A673 (cell line): ENCODE results near the gene TRIM27. TPM values are rescaled to one million over a fixed set of nuclear protein-coding genes. Genes with fewer than 3 reads are reported as not detected.

Source experiments
- BruUV-seq: library from RNA; stranded (reverse); fragments of 400-500 nt; replicated peaks from 2 replicates; lab custom pipeline; 2021; lab: Mats Ljungman, UMichigan
- CTCF ChIA-PET: fragments of 300-600 bp; sonication (Branson Sonifier 250); formaldehyde crosslinking; loops from one replicate; lab custom pipeline; 2022; ENCODE audit warnings: antibody characterized with exemption; lab: Charles Lee
- POLR2A ChIA-PET: fragments of 300-600 bp; sonication (Branson Sonifier 250); formaldehyde crosslinking; loops from one replicate; lab custom pipeline; 2022; ENCODE audit warnings: antibody characterized with exemption; ENCODE audit not compliant: low non-redundant PET; lab: Charles Lee
- DNase-seq: peaks from one replicate; pipeline ENCODE4 v3.0.0-alpha.2; 2015; ENCODE audit warnings: low spot score
- H3K27ac ChIP-seq: fragments of 200-600 bp; sonication (generic); 2 replicates; pipeline ENCODE4 v1.5.1; 2016; ENCODE audit warnings: mixed run types, low read depth, mild to moderate bottlenecking, mixed read lengths, antibody characterized with exemption, low read length; ENCODE audit not compliant: poor library complexity, severe bottlenecking
- H3K27me3 ChIP-seq: fragments of 200-600 bp; sonication (generic); replicated peaks from 2 replicates; pipeline ENCODE4 v1.6.1; 2017; ENCODE audit warnings: mixed run types, low read depth, mild to moderate bottlenecking, mixed read lengths, antibody characterized with exemption, low read length; ENCODE audit not compliant: insufficient read depth, poor library complexity
- H3K36me3 ChIP-seq: fragments of 200-600 bp; sonication (generic); 2 replicates; pipeline ENCODE4 v1.6.1; 2016; ENCODE audit warnings: mixed run types, mild to moderate bottlenecking, mixed read lengths, antibody characterized with exemption, low read length; ENCODE audit not compliant: insufficient read depth, poor library complexity, severe bottlenecking
- H3K4me1 ChIP-seq: fragments of 200-600 bp; sonication (generic); 2 replicates; pipeline ENCODE4 v1.6.1; 2017; ENCODE audit warnings: mixed run types, mild to moderate bottlenecking, mixed read lengths, antibody characterized with exemption, low read length; ENCODE audit not compliant: insufficient read depth, poor library complexity, severe bottlenecking
- H3K4me3 ChIP-seq: fragments of 200-600 bp; sonication (generic); 2 replicates; pipeline ENCODE4 v1.5.1; 2016; ENCODE audit warnings: low read depth, mixed run types, mild to moderate bottlenecking, mixed read lengths, low read length; ENCODE audit not compliant: poor library complexity, severe bottlenecking
- H3K9me3 ChIP-seq: fragments of 200-600 bp; sonication (generic); 2 replicates; pipeline ENCODE4 v1.6.1; 2016; ENCODE audit warnings: mixed run types, low read depth, mild to moderate bottlenecking, mixed read lengths, antibody characterized with exemption, low read length; ENCODE audit not compliant: poor library complexity, severe bottlenecking
- CTCF ChIP-seq: fragments of 300-800, 200-600 bp; sonication (generic); conservative IDR thresholded peaks from 2 replicates; pipeline ENCODE4 v1.5.1; 2017; ENCODE audit warnings: low read depth, mild to moderate bottlenecking, antibody characterized with exemption, low read length, moderate library complexity, mixed read lengths
- EZH2 ChIP-seq: fragments of 200-600 bp; sonication (generic); IDR thresholded peaks from 2 replicates; pipeline ENCODE4 v1.6.1; 2017; ENCODE audit warnings: borderline replicate concordance, low read depth, mild to moderate bottlenecking, mixed read lengths, antibody characterized with exemption, low read length; ENCODE audit not compliant: poor library complexity, severe bottlenecking
- intact Hi-C: fragments of 100-400 bp; cut with micrococcal nuclease; formaldehyde crosslinking; loops from one replicate; pipeline ENCODE4 v1.10.0; 2022; ENCODE audit not compliant: unreplicated experiment
- total RNA-seq: library from RNA; stranded (reverse); gene quantifications from 2 replicates; pipeline ENCODE4 v1.2.3, GENCODE V29; 2021

TRIM27 gene
- total RNA-seq, 1 experiment from 2014 or later: 81.1 TPM

GRCh38 chr6:28907394-28907793, 16.4 kb downstream of the TRIM27 start:
- Histone ChIP-seq H3K9me3 (no peaks in the 10 kb centered on the region), H3K4me1 (no peaks in the 10 kb centered on the region), H3K27me3 (no peaks in the 10 kb centered on the region), H3K4me3 (no peak overlapping the region), H3K27ac (no peak overlapping the region), H3K36me3 (peaks cover 89% of the 10 kb centered on the region)
- TF ChIP-seq EZH2: no peak
- TF ChIP-seq CTCF: no peak
- no peak for DNase-seq
- BruUV-seq: no TSS peak
- POLR2A ChIA-PET: no interaction called here
- CTCF ChIA-PET: no interaction called here
- intact Hi-C loops: no loop called here

GRCh38 chr6:28906669-28907068, 17.1 kb downstream of the TRIM27 start:
- intact Hi-C loops: no loop called here
- H3K27ac ChIP-seq: no peak overlapping the region
- ChIA-PET CTCF (no interaction called here), POLR2A (no interaction called here)
- H3K36me3 ChIP-seq: peaks cover 86% of the 10 kb centered on the region
- TF ChIP-seq EZH2: no peak
- no peak for TF ChIP-seq CTCF
- no peak for DNase-seq
- H3K9me3 ChIP-seq: no peaks in the 10 kb centered on the region
- no peaks in the 10 kb centered on the region for H3K27me3 ChIP-seq
- no peak overlapping the region for H3K4me3 ChIP-seq
- no TSS peak for BruUV-seq
- H3K4me1 ChIP-seq: no peaks in the 10 kb centered on the region

GRCh38 chr6:28903686-28904085, 20.1 kb downstream of the TRIM27 start:
- intact Hi-C loops: no loop called here
- Histone ChIP-seq H3K27me3 (no peaks in the 10 kb centered on the region), H3K4me1 (no peaks in the 10 kb centered on the region), H3K9me3 (no peaks in the 10 kb centered on the region), H3K27ac (no peak overlapping the region), H3K4me3 (no peak overlapping the region), H3K36me3 (peaks cover 65% of the 10 kb centered on the region)
- CTCF ChIA-PET: no interaction called here
- DNase-seq: no peak
- BruUV-seq: no TSS peak
- POLR2A ChIA-PET: no interaction called here
- TF ChIP-seq CTCF: no peak
- TF ChIP-seq EZH2: no peak
